Measurements from ENCODE around the gene HEATR9. TPM values are rescaled to one million over a fixed set of nuclear protein-coding genes. Genes with fewer than 3 reads are reported as not detected.

The HEATR9 gene
- total RNA-seq, 1 donor from 2014 or later: not detected

DNA sequence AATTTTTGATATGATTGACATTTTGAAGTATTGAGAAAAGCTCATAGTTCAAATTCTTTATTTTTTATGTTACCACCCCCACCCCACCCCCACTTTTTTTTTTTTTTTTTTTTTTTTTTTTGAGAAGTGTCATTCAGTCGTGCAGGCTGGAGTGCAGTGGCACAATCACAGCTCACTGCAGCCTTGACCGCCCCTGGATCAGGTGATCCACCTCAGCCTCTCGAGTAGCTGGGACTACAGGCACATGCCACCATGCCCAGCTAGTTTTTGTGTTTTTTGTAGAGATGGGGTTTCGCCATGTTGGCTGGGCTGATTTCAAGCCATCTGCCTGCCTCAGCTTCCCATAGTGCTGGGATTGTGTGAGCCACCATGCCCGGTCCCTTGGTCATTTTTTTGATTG, 52.0 kb downstream of the HEATR9 start:
- intact Hi-C loops (cut with DNase I): no loop called here
- no peak overlapping the region for H3K27ac ChIP-seq

DNA sequence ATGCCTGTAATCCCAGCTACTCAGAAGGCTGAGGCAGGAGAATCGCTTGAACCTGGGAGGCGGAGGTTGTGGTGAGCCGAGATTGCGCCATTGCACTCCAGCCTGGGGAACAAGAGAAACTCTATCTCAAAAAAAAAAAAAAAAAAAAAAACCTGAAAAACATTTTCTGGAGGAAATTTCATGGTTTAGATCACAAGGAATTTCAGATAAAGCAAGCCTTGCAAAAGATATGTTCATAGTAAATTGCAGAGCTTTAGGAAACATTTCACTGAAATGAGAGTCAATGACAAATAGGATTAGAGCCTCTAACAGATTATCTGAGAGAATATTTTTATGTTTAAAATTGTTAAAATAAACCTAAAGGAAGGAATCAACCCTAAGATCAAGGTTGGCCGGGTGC, 56.2 kb downstream of the HEATR9 start:
- no peak for TF ChIP-seq POLR2A (IDR thresholded peaks at IDR 0.05)
- TF ChIP-seq, protein P1, sequence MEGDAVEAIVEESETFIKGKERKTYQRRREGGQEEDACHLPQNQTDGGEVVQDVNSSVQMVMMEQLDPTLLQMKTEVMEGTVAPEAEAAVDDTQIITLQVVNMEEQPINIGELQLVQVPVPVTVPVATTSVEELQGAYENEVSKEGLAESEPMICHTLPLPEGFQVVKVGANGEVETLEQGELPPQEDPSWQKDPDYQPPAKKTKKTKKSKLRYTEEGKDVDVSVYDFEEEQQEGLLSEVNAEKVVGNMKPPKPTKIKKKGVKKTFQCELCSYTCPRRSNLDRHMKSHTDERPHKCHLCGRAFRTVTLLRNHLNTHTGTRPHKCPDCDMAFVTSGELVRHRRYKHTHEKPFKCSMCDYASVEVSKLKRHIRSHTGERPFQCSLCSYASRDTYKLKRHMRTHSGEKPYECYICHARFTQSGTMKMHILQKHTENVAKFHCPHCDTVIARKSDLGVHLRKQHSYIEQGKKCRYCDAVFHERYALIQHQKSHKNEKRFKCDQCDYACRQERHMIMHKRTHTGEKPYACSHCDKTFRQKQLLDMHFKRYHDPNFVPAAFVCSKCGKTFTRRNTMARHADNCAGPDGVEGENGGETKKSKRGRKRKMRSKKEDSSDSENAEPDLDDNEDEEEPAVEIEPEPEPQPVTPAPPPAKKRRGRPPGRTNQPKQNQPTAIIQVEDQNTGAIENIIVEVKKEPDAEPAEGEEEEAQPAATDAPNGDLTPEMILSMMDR (IDR thresholded peaks at IDR 0.05): no peak
- Histone ChIP-seq H3K27ac (no peak overlapping the region), H3K4me3 (no peak overlapping the region), H3K9me3 (no peaks in the 10 kb centered on the region), H3K4me1 (peaks cover 76% of the 10 kb centered on the region), H3K36me3 (no peaks in the 10 kb centered on the region), H3K27me3 (no peaks in the 10 kb centered on the region)
- DNase-seq (ENCODE audit: extremely low spot score in 2 of 2): no peak
- intact Hi-C loops (cut with DNase I): no loop called here

More for the DNA sequence above, 52.0 kb downstream of the HEATR9 start:
- H3K4me1 ChIP-seq: peaks cover 51% of the 10 kb centered on the region
- H3K36me3 ChIP-seq: peaks cover 0 to 23% of the 10 kb centered on the region in 2 donors
- no peak for DNase-seq (ENCODE audit: extremely low spot score in 2 of 2)
- H3K9me3 ChIP-seq: no peaks in the 10 kb centered on the region
- no peaks in the 10 kb centered on the region for H3K27me3 ChIP-seq
- TF ChIP-seq POLR2A (IDR thresholded peaks at IDR 0.05): no peak
- TF ChIP-seq POLR2AphosphoS5 (IDR thresholded peaks at IDR 0.05; ENCODE audit: insufficient read depth in 1 of 2, low read depth in 1 of 2): no peak
- TF ChIP-seq, protein P1 (IDR thresholded peaks at IDR 0.05): no peak
- H3K4me3 ChIP-seq: no peak overlapping the region

DNA sequence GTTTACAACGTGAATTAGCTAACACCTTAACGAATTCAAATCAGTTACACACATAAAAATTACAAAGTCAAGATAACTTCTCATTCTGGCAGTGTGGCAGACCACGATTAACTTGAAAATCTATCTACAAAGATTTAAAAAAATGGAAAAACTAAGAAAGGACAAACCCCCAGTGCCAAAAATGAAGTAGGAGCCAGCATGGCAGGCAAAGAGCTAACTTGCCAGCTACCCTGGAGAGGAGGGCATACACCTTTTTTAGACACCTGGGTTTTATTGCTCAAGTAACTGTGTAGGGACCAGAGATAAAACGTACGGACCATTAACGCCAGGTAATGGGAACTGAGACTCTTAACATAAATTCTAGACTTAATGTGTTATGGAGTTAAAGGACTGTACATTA, 56.9 kb downstream of the HEATR9 start:
- Histone ChIP-seq H3K27ac (no peak overlapping the region), H3K4me3 (no peak overlapping the region), H3K27me3 (no peaks in the 10 kb centered on the region), H3K9me3 (no peaks in the 10 kb centered on the region), H3K36me3 (no peaks in the 10 kb centered on the region), H3K4me1 (peaks cover 71% of the 10 kb centered on the region)
- no peak for DNase-seq (ENCODE audit: extremely low spot score in 2 of 2)
- TF ChIP-seq, protein P1 (IDR thresholded peaks at IDR 0.05): no peak
- TF ChIP-seq POLR2A (IDR thresholded peaks at IDR 0.05) (no peak), POLR2AphosphoS5 (IDR thresholded peaks at IDR 0.05; ENCODE audit: insufficient read depth in 1 of 2, low read depth in 1 of 2) (no peak)
- intact Hi-C loops (cut with DNase I): no loop called here

DNA sequence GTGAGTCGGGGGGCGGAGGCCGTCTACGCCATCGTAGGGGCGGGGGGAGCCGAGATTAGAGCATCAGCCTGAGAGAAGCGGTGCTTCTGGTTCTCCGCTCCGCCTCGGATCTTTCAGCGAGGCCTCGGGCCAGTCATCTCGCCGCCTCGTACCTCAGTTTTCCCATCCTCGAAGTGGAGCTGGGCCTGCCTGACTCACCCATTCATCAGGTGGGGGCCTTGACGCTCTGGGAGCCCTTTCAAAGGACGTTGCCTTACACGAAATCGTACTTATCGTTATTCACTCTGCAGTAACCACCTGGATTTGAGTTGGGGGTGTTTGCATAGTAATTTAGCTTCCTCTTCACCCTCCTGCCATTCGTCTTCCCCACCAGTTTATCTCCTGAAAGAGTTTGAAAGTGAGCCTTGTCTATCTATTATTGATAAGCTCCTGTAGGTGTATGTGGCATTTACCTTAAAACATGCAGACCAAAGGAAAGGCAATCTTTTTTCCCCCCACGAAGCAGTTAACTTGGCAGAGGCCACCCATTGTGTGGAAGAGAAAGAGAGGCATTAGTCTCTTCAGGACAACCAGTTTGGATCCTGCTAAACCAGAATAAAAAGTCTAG, 58.7 kb downstream of the HEATR9 start:
- no peak for DNase-seq (ENCODE audit: extremely low spot score in 2 of 2)
- no peaks in the 10 kb centered on the region for H3K36me3 ChIP-seq
- intact Hi-C loops (cut with DNase I): no loop called here
- TF ChIP-seq POLR2A (IDR thresholded peaks at IDR 0.05): no peak
- H3K27me3 ChIP-seq: no peaks in the 10 kb centered on the region
- peak overlapping the region; percentile 97 for H3K27ac ChIP-seq
- no peaks in the 10 kb centered on the region for H3K9me3 ChIP-seq
- H3K4me3 ChIP-seq: peak overlapping the region; percentile 57 to 97
- H3K4me1 ChIP-seq: peaks cover 55% of the 10 kb centered on the region

DNA sequence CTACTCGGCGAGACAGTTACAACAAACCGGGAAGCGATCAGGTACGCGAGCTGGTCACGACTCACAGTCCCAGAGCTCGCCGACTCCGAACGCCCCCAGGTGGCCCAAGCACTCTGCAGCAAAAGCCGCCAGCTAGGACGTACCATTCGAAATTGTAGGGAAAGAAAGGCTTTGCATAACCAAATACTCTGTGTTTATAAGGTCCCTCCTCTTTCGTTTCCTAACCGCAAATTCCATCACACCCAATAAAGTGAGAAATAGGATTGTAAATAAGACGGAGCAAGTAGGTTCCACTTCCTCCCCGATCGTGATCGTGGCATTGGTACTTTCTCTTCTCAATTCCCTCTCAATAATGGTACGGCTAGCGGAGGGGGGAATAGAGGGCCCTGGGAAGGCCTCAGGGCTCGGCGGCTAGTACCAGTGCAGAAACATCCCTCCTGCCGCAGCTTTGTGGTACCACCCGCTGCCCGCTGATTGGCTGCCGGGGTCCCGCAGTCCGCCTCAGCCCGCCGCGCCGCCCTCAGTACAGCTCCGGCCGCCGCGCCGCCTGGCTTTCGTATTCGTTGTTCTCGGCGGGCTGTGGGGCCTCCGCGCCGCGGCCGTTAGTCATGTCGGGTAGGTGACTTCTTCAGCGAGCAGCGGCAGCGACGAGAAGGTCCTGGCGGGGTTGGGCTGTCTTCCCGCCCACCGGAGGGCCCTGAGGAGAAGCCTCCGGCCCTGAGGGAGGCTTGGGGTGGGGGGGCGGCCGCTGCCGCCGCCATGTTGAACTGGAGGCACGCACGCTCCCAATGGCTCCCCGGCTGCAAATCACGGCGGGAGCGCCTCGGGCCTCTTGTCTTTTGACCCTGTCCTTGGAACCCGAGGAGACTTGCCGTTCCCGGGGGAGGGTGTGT, 59.5 kb downstream of the HEATR9 start, which contains the start of gene TAF15:
TSS of gene TAF15 (plus strand) at position 523 of the 893 bp plus-strand sequence. CDS start at position 609, 86 bp downstream.
- peak within 1 kb of the TSS; percentile 97 for H3K27ac ChIP-seq
- peaks cover 49% of the 10 kb centered on the region for H3K4me1 ChIP-seq
- TF ChIP-seq POLR2A (IDR thresholded peaks at IDR 0.05) (peak; percentile 34 to 99), POLR2AphosphoS5 (IDR thresholded peaks at IDR 0.05; ENCODE audit: insufficient read depth in 1 of 2, low read depth in 1 of 2) (peak; percentile 88 to 100)
- TF ChIP-seq, protein P1 (IDR thresholded peaks at IDR 0.05): peak in 2 of 3 experiments; percentile 27 to 61
- no peaks in the 10 kb centered on the region for H3K9me3 ChIP-seq
- no peaks in the 10 kb centered on the region for H3K36me3 ChIP-seq
- H3K4me3 ChIP-seq: peak within 1 kb of the TSS; percentile 57 to 97
- intact Hi-C loops (cut with DNase I): no loop called here
- no peaks in the 10 kb centered on the region for H3K27me3 ChIP-seq
- DNase-seq (ENCODE audit: extremely low spot score in 2 of 2): peak in 1 of 2 donors; percentile 96
